GM12878 (cell line): ENCODE measurements around the gene MRPS25. TPM values are rescaled to one million over a fixed set of nuclear protein-coding genes. Genes with fewer than 3 reads are reported as not detected.

Experiments
- ATAC-seq: fragments of 200-7000 bp; cut with Tn5 transposase; 3 replicates; pipeline ENCODE4 v1.9.1; 2020; ENCODE audit warnings: mild to moderate bottlenecking, moderate library complexity
- BruUV-seq: library from RNA; stranded (reverse); fragments of 400-500 nt; replicated peaks from 2 replicates; lab custom pipeline; 2021; lab: Mats Ljungman, UMichigan
- CTCF ChIA-PET: fragments of 300-600 bp; sonication (Branson Sonifier 250); formaldehyde crosslinking; extraction: SDS; loops from one replicate; lab custom pipeline; 2021; ENCODE audit warnings: inconsistent platforms; lab: Yijun Ruan, JAX
- POLR2A ChIA-PET: fragments of 350-600 bp; formaldehyde crosslinking; extraction: SDS; loops from one replicate; lab custom pipeline; 2021; ENCODE audit warnings: inconsistent platforms; lab: Charles Lee
- RAD21 ChIA-PET: fragments of 300-600 bp; sonication (Branson Sonifier 250); formaldehyde crosslinking; loops from one replicate; lab custom pipeline; 2023; ENCODE audit warnings: antibody characterized with exemption; ENCODE audit not compliant: unreplicated experiment; lab: Charles Lee
- SMC1A ChIA-PET: fragments of 300-600 bp; sonication (Branson Sonifier 250); formaldehyde crosslinking; loops from one replicate; lab custom pipeline; 2023; ENCODE audit not compliant: unreplicated experiment, uncharacterized antibody; lab: Charles Lee
- DNase-seq: peaks from one replicate; pipeline ENCODE4 v3.0.0-alpha.2; 2011; ENCODE audit warnings: low read depth, low spot score
- FAIRE-seq: peaks from 3 replicates; lab custom pipeline; 2011; peaks lifted over from hg19 to GRCh38; lab: Jason Lieb, UNC
- H2AFZ ChIP-seq: 2 replicates; pipeline ENCODE4 v1.6.0; 2011; ENCODE audit warnings: low read depth, low read length, control low read depth; ENCODE audit not compliant: control insufficient read depth
- H3K27ac ChIP-seq: 2 replicates; pipeline ENCODE4 v1.5.1; 2011; ENCODE audit warnings: control low read depth; ENCODE audit not compliant: control insufficient read depth, insufficient read depth
- H3K27me3 ChIP-seq, 2 experiments: replicated peaks in 1 of 2; 2 replicates each; pipeline versions ENCODE4 v1.6.0 to v1.6.1; 2011; ENCODE audit warnings: low read length in 1 of 2; ENCODE audit not compliant: control insufficient read depth in 2 of 2, insufficient read depth in 2 of 2
- H3K36me3 ChIP-seq, 2 experiments: 2 replicates each; pipeline ENCODE4 v1.5.1; 2011; ENCODE audit warnings: low read length in 1 of 2; ENCODE audit not compliant: control insufficient read depth in 2 of 2, insufficient read depth in 2 of 2
- H3K4me1 ChIP-seq: 2 replicates; pipeline ENCODE4 v1.6.1; 2011; ENCODE audit warnings: mild to moderate bottlenecking, low read length, moderate library complexity, mixed read lengths; ENCODE audit not compliant: control insufficient read depth, insufficient read depth
- H3K4me2 ChIP-seq: 2 replicates; pipeline ENCODE4 v1.6.0; 2011; ENCODE audit warnings: control low read depth; ENCODE audit not compliant: control insufficient read depth, insufficient read depth
- H3K4me3 ChIP-seq: fragments of 200-600 bp; sonication (generic); 2 replicates; pipeline ENCODE4 v1.5.1; 2016
- H3K79me2 ChIP-seq: 2 replicates; pipeline ENCODE4 v1.6.0; 2011; ENCODE audit warnings: low read length; ENCODE audit not compliant: control insufficient read depth, insufficient read depth
- H3K9ac ChIP-seq: 2 replicates; pipeline ENCODE4 v1.8.0; 2011; ENCODE audit warnings: low read length, control low read depth, mixed read lengths; ENCODE audit not compliant: control insufficient read depth, insufficient read depth
- H3K9me3 ChIP-seq: replicated peaks from 3 replicates; pipeline ENCODE4 v1.5.1; 2011; ENCODE audit warnings: mild to moderate bottlenecking, low read length; ENCODE audit not compliant: control insufficient read depth, insufficient read depth
- H4K20me1 ChIP-seq: 2 replicates; pipeline ENCODE4 v1.6.0; 2011; ENCODE audit not compliant: control insufficient read depth, insufficient read depth
- CHD1 ChIP-seq: IDR thresholded peaks from 2 replicates; pipeline ENCODE4 v1.6.1; 2012; ENCODE audit warnings: low read depth, low read length, improper control_type of control experiment
- GABPA ChIP-seq: IDR thresholded peaks from 2 replicates; pipeline ENCODE4 v1.6.1; 2014; ENCODE audit warnings: antibody characterized with exemption, low read depth, mild to moderate bottlenecking, inconsistent platforms
- HDAC2 ChIP-seq: fragments of 200-600 bp; sonication (generic); IDR thresholded peaks from 2 replicates; pipeline ENCODE4 v1.6.1; 2017
- IRF3 ChIP-seq: fragments of 450-650 bp; IDR thresholded peaks from 2 replicates; pipeline ENCODE4 v1.6.1; 2014; ENCODE audit warnings: mild to moderate bottlenecking
- NRF1 ChIP-seq: conservative IDR thresholded peaks from 2 replicates; pipeline ENCODE4 v1.6.1; 2011; ENCODE audit warnings: mild to moderate bottlenecking, low read depth, low read length, improper control_type of control experiment
- PAX8 ChIP-seq: fragments of 450-650 bp; IDR thresholded peaks from 2 replicates; pipeline ENCODE4 v1.6.1; 2017; ENCODE audit warnings: mild to moderate bottlenecking, moderate library complexity
- POLR2A ChIP-seq: IDR thresholded peaks from 2 replicates; pipeline ENCODE4 v1.6.1; 2011; ENCODE audit warnings: low read depth, mild to moderate bottlenecking, low read length
- RUNX3 ChIP-seq: IDR thresholded peaks from 2 replicates; pipeline ENCODE4 v1.6.1; 2012; ENCODE audit warnings: low read length, inconsistent platforms
- SMAD5 ChIP-seq: IDR thresholded peaks from 2 replicates; pipeline ENCODE4 v1.6.1; 2016; ENCODE audit warnings: antibody characterized with exemption, low read depth
- YBX1 ChIP-seq: fragments of 450-650 bp; IDR thresholded peaks from 2 replicates; pipeline ENCODE4 v1.6.1; 2016; ENCODE audit warnings: antibody characterized with exemption
- ZNF207 ChIP-seq: fragments of 450-650 bp; IDR thresholded peaks from 2 replicates; pipeline ENCODE4 v1.6.1; 2014; ENCODE audit warnings: antibody characterized with exemption, mild to moderate bottlenecking, borderline replicate concordance
- WGBS: methylation state at CpG from one replicate; pipeline ENCODE4 v1.1.6; 2016; ENCODE audit warnings: low lambda C conversion rate; ENCODE audit not compliant: insufficient replicate concordance, insufficient coverage; ENCODE audit errors: missing lambda C conversion rate; 5-methylcytosine and 5-hydroxymethylcytosine counted together
- in situ Hi-C: fragments of 300-500 bp; cut with MboI; formaldehyde crosslinking; loops from 9 replicates; pipeline ENCODE4 v1.14.3; 2018; ENCODE audit warnings: mixed read lengths
- intact Hi-C: fragments of 100-400 bp; cut with micrococcal nuclease; formaldehyde crosslinking; loops from one replicate; pipeline ENCODE4 v1.14.2; 2022; ENCODE audit not compliant: unreplicated experiment
- polyA plus RNA-seq, 11 experiments: library from polyadenylated mRNA; depleted of rRNA in 4 of 11; unstranded in 6 of 11; stranded (reverse) in 5 of 11; fragments of >200 nt; fragmentation: Nextera tagmentation in 4 of 11; fragmentation: Illumina TruSeq in 1 of 11; extraction: Ambion mirVana in 4 of 11; extraction: Trizol in 1 of 11; gene quantifications; 1 replicate in 1 of 11; 2 replicates in 10 of 11; pipeline versions ENCODE4 v1.2.1 to v1.2.3, GENCODE V29; 2011 to 2016; ENCODE audit warnings: inconsistent platforms in 2 of 11, missing spikeins in 2 of 11, low read depth in 1 of 11
- total RNA-seq, 4 experiments: library from RNA; depleted of rRNA in 3 of 4; stranded (reverse); fragments of >200 nt in 3 of 4; fragmentation: Illumina TruSeq in 1 of 4; extraction: Trizol in 1 of 4; gene quantifications; 2 replicates each; pipeline versions ENCODE4 v1.2.1 to v1.2.3, GENCODE V29; 2013 to 2021

Gene MRPS25
- total and polyA plus RNA-seq, 10 of the 15 experiments (the other 5 are each of a cell fraction or from before 2014, with no cell fraction given), result 17.0 to 114 (median 62.2) TPM

GRCh38 chr3:15096046-15096445 is 30.9 kb upstream of the MRPS25 start:
- H3K9me3 ChIP-seq, result no peaks in the 10 kb centered on the region
- RAD21 ChIA-PET, result no interaction called here
- peaks cover 8% of the 10 kb centered on the region for H3K4me1 ChIP-seq
- SMC1A ChIA-PET, result interaction anchor here (0.6 kb wide), 1 partner anchor 167 kb away, joined by 3 read pairs; no protein-coding TSS in a partner anchor
- H3K27me3 ChIP-seq, result no peaks in the 10 kb centered on the region
- intact Hi-C loops, result no loop called here
- in situ Hi-C loops, result no loop called here
- no TSS peak for BruUV-seq
- CTCF ChIA-PET, result interaction anchor here (1.4 to 5.1 kb wide), 3 partner anchors 13 to 107 kb away, joined by 3 to 31 read pairs (median 8); no protein-coding TSS in a partner anchor
- 83% methylated on average over 3 of the region's 3 CpGs for WGBS
- H4K20me1 ChIP-seq, result no peaks in the 10 kb centered on the region
- H3K4me3 ChIP-seq, result no peak overlapping the region
- no peak for FAIRE-seq
- TF ChIP-seq YBX1 (no peak), HDAC2 (no peak), RUNX3 (no peak), ZNF207 (no peak), PAX8 (no peak), POLR2A (no peak), IRF3 (no peak), SMAD5 (no peak), GABPA (no peak), CHD1 (no peak), NRF1 (no peak)
- TF ChIP-seq, all 136 proteins: peak for 0
- Histone ChIP-seq H3K36me3 (peaks cover 1 to 27% of the 10 kb centered on the region in 2 experiments), H3K9ac (no peak overlapping the region), H3K27ac (no peak overlapping the region), H3K79me2 (peaks cover 13% of the 10 kb centered on the region), H2AFZ (no peak overlapping the region), H3K4me2 (no peak overlapping the region)
- DNase-seq, result no peak
- no peak for ATAC-seq
- POLR2A ChIA-PET, result no interaction called here
